Osteocyte (in vitro differentiated cells): ENCODE measurements around the gene LBR. TPM values are rescaled to one million over a fixed set of nuclear protein-coding genes. Genes with fewer than 3 reads are reported as not detected.

ENCODE experiments used
- DNase-seq: peaks from one replicate; pipeline ENCODE4 v3.0.0; 2021; ENCODE audit warnings: mixed read lengths; ENCODE audit not compliant: unreplicated experiment; ENCODE audit errors: extremely low spot score
- H3K27ac Mint-ChIP-seq: one replicate; pipeline ENCODE4 v1.8.0; 2021; ENCODE audit warnings: mild to moderate bottlenecking, mixed read lengths; ENCODE audit not compliant: unreplicated experiment
- H3K27me3 Mint-ChIP-seq: one replicate; pipeline ENCODE4 v1.8.0; 2021; ENCODE audit warnings: mixed read lengths; ENCODE audit not compliant: unreplicated experiment
- H3K36me3 Mint-ChIP-seq: one replicate; pipeline ENCODE4 v1.8.0; 2021; ENCODE audit warnings: mixed read lengths; ENCODE audit not compliant: unreplicated experiment
- H3K4me1 Mint-ChIP-seq: one replicate; pipeline ENCODE4 v1.8.0; 2021; ENCODE audit warnings: mixed read lengths; ENCODE audit not compliant: unreplicated experiment
- H3K4me3 Mint-ChIP-seq: one replicate; pipeline ENCODE4 v1.8.0; 2021; ENCODE audit warnings: mild to moderate bottlenecking, moderate library complexity, mixed read lengths; ENCODE audit not compliant: unreplicated experiment
- H3K9me3 Mint-ChIP-seq: one replicate; pipeline ENCODE4 v1.8.0; 2021; ENCODE audit warnings: mixed read lengths; ENCODE audit not compliant: unreplicated experiment
- total RNA-seq: library from RNA; stranded (reverse); gene quantifications from 2 replicates; pipeline ENCODE4 v1.2.1, GENCODE V29; 2021
- TF ChIP-seq, protein P1 (sequence below): fragments of 200-600 bp; sonication (generic); IDR thresholded peaks from 2 replicates; pipeline ENCODE4 v1.5.0; 2021; ENCODE audit warnings: antibody characterized with exemption, mild to moderate bottlenecking, moderate library complexity

LBR gene
- total RNA-seq, 1 donor from 2014 or later: 34.8 TPM

DNA sequence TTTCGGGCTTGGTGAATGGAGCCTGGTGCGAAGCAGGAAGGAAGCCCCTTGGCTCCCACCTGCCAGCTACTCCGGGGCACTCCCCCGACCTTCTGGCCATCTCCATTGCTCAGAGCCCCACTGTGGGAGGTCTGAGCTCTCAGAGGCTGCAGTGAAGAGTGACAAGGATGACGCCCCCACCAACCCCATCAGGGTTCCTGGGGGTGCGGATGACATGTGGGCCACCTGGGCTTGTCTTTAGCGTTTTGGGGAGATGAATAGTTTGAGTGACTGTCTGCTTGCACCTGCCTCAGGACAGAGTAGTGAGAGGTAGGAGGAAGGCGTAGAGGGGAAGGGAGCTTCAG is 43.2 kb upstream of the LBR start:
- TF ChIP-seq, protein P1, sequence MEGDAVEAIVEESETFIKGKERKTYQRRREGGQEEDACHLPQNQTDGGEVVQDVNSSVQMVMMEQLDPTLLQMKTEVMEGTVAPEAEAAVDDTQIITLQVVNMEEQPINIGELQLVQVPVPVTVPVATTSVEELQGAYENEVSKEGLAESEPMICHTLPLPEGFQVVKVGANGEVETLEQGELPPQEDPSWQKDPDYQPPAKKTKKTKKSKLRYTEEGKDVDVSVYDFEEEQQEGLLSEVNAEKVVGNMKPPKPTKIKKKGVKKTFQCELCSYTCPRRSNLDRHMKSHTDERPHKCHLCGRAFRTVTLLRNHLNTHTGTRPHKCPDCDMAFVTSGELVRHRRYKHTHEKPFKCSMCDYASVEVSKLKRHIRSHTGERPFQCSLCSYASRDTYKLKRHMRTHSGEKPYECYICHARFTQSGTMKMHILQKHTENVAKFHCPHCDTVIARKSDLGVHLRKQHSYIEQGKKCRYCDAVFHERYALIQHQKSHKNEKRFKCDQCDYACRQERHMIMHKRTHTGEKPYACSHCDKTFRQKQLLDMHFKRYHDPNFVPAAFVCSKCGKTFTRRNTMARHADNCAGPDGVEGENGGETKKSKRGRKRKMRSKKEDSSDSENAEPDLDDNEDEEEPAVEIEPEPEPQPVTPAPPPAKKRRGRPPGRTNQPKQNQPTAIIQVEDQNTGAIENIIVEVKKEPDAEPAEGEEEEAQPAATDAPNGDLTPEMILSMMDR: no peak
- Mint-ChIP-seq H3K4me3 (no peak overlapping the region), H3K27ac (no peak overlapping the region), H3K9me3 (no peaks in the 10 kb centered on the region), H3K36me3 (no peaks in the 10 kb centered on the region), H3K27me3 (no peaks in the 10 kb centered on the region), H3K4me1 (peaks cover 14% of the 10 kb centered on the region)
- DNase-seq: peak; percentile 76

DNA sequence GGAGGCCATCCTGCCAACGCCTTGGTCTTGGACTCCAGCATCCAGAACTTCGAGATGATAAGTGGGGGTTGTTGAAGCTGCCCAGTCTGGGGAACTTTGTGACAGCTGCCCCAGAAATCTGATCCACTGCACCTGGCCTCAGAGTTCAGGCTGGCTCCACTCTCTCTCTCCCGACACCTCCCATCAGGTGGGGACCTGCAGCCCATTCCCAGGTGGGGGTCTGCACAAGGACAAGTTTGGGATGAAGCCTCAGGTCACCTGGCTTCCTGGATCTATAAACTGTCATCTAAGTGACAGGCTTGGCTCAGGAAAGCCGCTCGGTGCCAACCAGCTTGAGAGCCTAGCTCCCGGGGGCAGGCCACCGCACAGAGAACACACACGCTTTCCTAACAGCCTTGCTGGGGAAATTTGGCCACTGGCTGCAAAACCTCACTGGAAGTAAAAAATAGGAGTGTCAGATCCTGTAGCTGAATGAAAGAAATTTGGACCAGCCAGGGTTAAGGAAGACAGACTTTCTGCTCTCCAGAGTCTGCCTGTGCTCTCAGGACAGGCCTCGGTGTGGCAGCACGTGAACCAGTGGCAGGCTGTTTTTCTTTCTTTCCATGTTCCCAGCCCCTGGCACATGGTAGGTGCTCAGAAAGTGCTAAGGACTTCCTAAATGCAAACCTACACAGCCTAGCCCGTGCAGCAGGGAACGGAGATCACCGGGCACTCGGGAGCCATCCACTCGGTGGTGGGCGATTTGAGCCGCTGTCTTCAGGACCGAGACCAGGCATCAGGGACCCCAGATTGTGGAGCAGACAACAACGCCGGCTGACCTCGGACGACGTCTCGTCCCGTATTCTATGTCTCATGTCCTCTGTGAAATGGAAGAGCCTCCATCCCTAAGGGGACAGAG is 42.6 kb upstream of the LBR start:
- no peaks in the 10 kb centered on the region for H3K9me3 Mint-ChIP-seq
- TF ChIP-seq, protein P1: no peak
- peaks cover 15% of the 10 kb centered on the region for H3K4me1 Mint-ChIP-seq
- DNase-seq: peak; percentile 70
- H3K36me3 Mint-ChIP-seq: no peaks in the 10 kb centered on the region
- no peak overlapping the region for H3K4me3 Mint-ChIP-seq
- H3K27ac Mint-ChIP-seq: no peak overlapping the region
- no peaks in the 10 kb centered on the region for H3K27me3 Mint-ChIP-seq

DNA sequence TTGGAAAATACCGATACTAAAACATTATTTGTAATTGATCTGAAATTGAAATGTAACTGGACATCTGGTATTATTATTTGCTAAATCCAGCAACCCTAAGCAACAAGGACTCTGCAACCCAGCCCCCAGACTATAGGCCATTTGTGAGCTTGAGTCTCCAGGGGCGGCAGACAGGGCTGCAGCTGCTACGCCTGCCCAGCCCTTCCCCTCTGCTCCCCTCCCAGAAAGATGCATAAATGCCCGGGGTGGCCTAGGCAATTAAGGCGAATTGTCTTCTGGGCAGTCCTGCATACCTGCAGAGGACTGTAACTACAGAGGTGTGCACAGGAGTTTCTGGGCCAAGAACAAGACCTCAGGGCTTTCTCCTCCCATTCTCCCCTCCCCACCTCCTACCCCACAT is 41.2 kb upstream of the LBR start:
- DNase-seq: no peak

DNA sequence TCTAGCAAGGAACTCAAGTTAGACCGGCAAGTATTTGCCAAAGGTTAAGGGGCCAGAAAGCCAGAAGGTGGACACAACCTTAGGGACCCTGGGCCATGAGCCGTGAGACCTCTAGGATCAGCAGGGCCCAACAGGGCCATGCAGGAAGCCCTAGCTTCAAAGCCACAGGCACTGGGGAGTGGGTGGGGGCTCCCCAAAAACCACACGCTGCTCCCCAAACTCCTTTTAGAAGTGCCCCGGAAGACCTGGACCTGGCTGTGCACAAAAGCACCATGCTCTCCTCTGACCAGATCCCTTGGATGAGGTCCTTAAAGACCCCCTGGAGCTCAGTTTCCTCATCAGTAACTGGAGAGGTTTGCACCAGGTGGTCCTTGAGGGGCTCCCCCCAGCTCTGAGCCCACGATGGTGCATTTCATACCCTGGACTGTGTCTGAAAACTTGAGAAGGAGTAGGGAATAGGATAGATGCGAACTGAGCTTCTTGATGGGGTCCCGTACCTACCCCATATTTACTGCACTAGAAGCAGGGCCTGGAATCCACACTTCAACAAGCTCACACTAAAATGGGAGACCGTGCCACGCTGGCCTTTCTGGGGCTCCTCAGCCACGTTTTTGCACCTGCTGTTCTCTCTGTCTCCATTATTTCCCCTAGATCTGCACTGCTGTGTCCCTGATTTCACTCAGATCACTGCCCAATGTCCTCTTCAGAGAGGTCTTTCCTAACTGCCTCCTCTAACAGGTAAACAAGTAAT is 40.6 kb upstream of the LBR start:
- no peak for DNase-seq
- no peak overlapping the region for H3K4me3 Mint-ChIP-seq
- no peak overlapping the region for H3K27ac Mint-ChIP-seq
- no peaks in the 10 kb centered on the region for H3K9me3 Mint-ChIP-seq
- H3K36me3 Mint-ChIP-seq: no peaks in the 10 kb centered on the region
- H3K27me3 Mint-ChIP-seq: no peaks in the 10 kb centered on the region
- TF ChIP-seq, protein P1: no peak
- peaks cover 23% of the 10 kb centered on the region for H3K4me1 Mint-ChIP-seq

More for the DNA sequence above, 41.2 kb upstream of the LBR start:
- Mint-ChIP-seq H3K27me3 (no peaks in the 10 kb centered on the region), H3K9me3 (no peaks in the 10 kb centered on the region), H3K27ac (no peak overlapping the region), H3K4me3 (no peak overlapping the region), H3K4me1 (peaks cover 23% of the 10 kb centered on the region), H3K36me3 (no peaks in the 10 kb centered on the region)
- TF ChIP-seq, protein P1: no peak
